HL-60 (cell line): ENCODE results near the gene NUP205.
A peak's percentile ranks its signal among the peaks of the same experiment; 100 is the strongest.

ENCODE experiments used
- DNase-seq, 2 experiments: peaks; one replicate each; pipeline ENCODE4 v3.0.0-alpha.2; 2010 to 2020; ENCODE audit warnings: low read depth in 1 of 2, low spot score in 1 of 2
- H3K27ac ChIP-seq: fragments of 250-450 bp; sonication (Bioruptor Pico); replicated peaks from 2 replicates; pipeline ENCODE4 v1.5.1; 2020; ENCODE audit warnings: mild to moderate bottlenecking, moderate library complexity
- H3K27me3 ChIP-seq: fragments of 250-450 bp; sonication (Bioruptor Pico); 2 replicates; pipeline ENCODE4 v1.5.1; 2021; ENCODE audit warnings: mild to moderate bottlenecking, moderate library complexity; ENCODE audit not compliant: insufficient read depth, poor library complexity, severe bottlenecking
- H3K4me3 ChIP-seq: replicated peaks from 2 replicates; pipeline ENCODE4 v1.5.1; 2011; ENCODE audit warnings: mild to moderate bottlenecking, control low read depth, low read length; ENCODE audit not compliant: insufficient read depth
- CTCF ChIP-seq: IDR thresholded peaks from one replicate; pipeline ENCODE4 v1.5.1; 2011; ENCODE audit warnings: low read length, control low read depth, inconsistent platforms; ENCODE audit not compliant: insufficient read depth
- GABPA ChIP-seq: IDR thresholded peaks from 2 replicates; pipeline ENCODE4 v1.6.1; 2012; ENCODE audit warnings: low read depth
- POLR2AphosphoS5 ChIP-seq: IDR thresholded peaks from 2 replicates; pipeline ENCODE4 v1.6.1; 2012; ENCODE audit warnings: low read depth
- REST ChIP-seq: IDR thresholded peaks from 2 replicates; pipeline ENCODE4 v1.6.1; 2012; ENCODE audit warnings: low read depth; ENCODE audit not compliant: insufficient replicate concordance
- SPI1 ChIP-seq: IDR thresholded peaks from 2 replicates; pipeline ENCODE4 v1.6.1; 2012; ENCODE audit warnings: low read depth, mild to moderate bottlenecking, borderline replicate concordance

The NUP205 gene

GRCh38 chr7:135672560-135673359 lies 115.0 kb downstream of the NUP205 start:
- TF ChIP-seq CTCF (peak; percentile 72), POLR2AphosphoS5 (no peak)
- Histone ChIP-seq H3K4me3 (no peak overlapping the region), H3K27ac (no peak overlapping the region), H3K27me3 (no peaks in the 10 kb centered on the region)
- DNase-seq, result peak; percentile 20 to 42

- Histone ChIP-seq H3K27ac (no peak overlapping the region), H3K4me3 (no peak overlapping the region), H3K27me3 (no peaks in the 10 kb centered on the region)
Observed at GRCh38 chr7:135673360-135673706, 115.6 kb downstream of the NUP205 start.

GRCh38 chr7:135678612-135679575 lies 121.2 kb downstream of the NUP205 start:
- no peak for TF ChIP-seq CTCF
- TF ChIP-seq REST, result no peak
- TF ChIP-seq SPI1, result no peak
- no peak for TF ChIP-seq POLR2AphosphoS5
- TF ChIP-seq GABPA, result no peak
- no peaks in the 10 kb centered on the region for H3K27me3 ChIP-seq
- no peak overlapping the region for H3K27ac ChIP-seq
- H3K4me3 ChIP-seq, result no peak overlapping the region
- no peak for DNase-seq

More at GRCh38 chr7:135673360-135673706, 115.6 kb downstream of the NUP205 start:
- no peak for DNase-seq
- TF ChIP-seq POLR2AphosphoS5, result no peak
- TF ChIP-seq SPI1, result peak; percentile 3; the same call in 1 of the 2 replicates
- TF ChIP-seq REST, result no peak

- H3K27me3 ChIP-seq, result no peaks in the 10 kb centered on the region
- no peak for DNase-seq
- H3K27ac ChIP-seq, result no peak overlapping the region
- H3K4me3 ChIP-seq, result no peak overlapping the region
- TF ChIP-seq POLR2AphosphoS5 (no peak), REST (no peak), CTCF (no peak), GABPA (no peak), SPI1 (no peak)
Observed at GRCh38 chr7:135681762-135682161, 124.0 kb downstream of the NUP205 start.
